Activated T-helper 17 cell treated with anti-CD3 and anti-CD28 coated beads, Interleukin-2, amount 50 U/mL, for 72 hours (primary cell): ENCODE measurements around the gene ASTN2. TPM values are rescaled to one million over a fixed set of nuclear protein-coding genes. Genes with fewer than 3 reads are reported as not detected.

Source experiments
- ATAC-seq: fragments of 150-1000 bp; cut with Tn5 transposase; replicated peaks from 2 replicates; pipeline ENCODE4 v1.10.0; 2021; ENCODE audit warnings: mild to moderate bottlenecking, moderate library complexity
- H3K27ac Mint-ChIP-seq: one replicate; pipeline ENCODE4 v1.8.0; 2022; ENCODE audit warnings: mixed read lengths
- H3K27me3 Mint-ChIP-seq: one replicate; pipeline ENCODE4 v1.8.0; 2022; ENCODE audit warnings: mixed read lengths
- H3K36me3 Mint-ChIP-seq: one replicate; pipeline ENCODE4 v1.8.0; 2022; ENCODE audit warnings: low read depth, mild to moderate bottlenecking, mixed read lengths
- H3K4me1 Mint-ChIP-seq: one replicate; pipeline ENCODE4 v1.8.0; 2022; ENCODE audit warnings: mixed read lengths
- H3K4me3 Mint-ChIP-seq: one replicate; pipeline ENCODE4 v1.8.0; 2022; ENCODE audit warnings: mild to moderate bottlenecking, mixed read lengths
- H3K9me3 Mint-ChIP-seq: one replicate; pipeline ENCODE4 v1.8.0; 2022; ENCODE audit warnings: mixed read lengths
- total RNA-seq, 2 donors: library from RNA; stranded (reverse); gene quantifications; one replicate each; pipeline ENCODE4 v1.2.3, GENCODE V29; 2022

ASTN2 gene
- total RNA-seq, 2 donors from 2014 or later: 3.3 to 5.4 TPM

- Mint-ChIP-seq H3K36me3 (no peaks in the 10 kb centered on the region), H3K4me3 (no peak overlapping the region), H3K4me1 (no peaks in the 10 kb centered on the region), H3K27ac (no peak overlapping the region), H3K27me3 (no peaks in the 10 kb centered on the region), H3K9me3 (peaks cover 5% of the 10 kb centered on the region)
- ATAC-seq: no peak
These were observed 128.6 kb downstream of the ASTN2 start for GRCh38 chr9:117286245-117286644.

GRCh38 chr9:117284414-117284813, 130.4 kb downstream of the ASTN2 start:
- H3K9me3 Mint-ChIP-seq: peaks cover 5% of the 10 kb centered on the region
- no peak for ATAC-seq
- H3K4me3 Mint-ChIP-seq: no peak overlapping the region
- H3K4me1 Mint-ChIP-seq: no peaks in the 10 kb centered on the region
- H3K36me3 Mint-ChIP-seq: no peaks in the 10 kb centered on the region
- no peaks in the 10 kb centered on the region for H3K27me3 Mint-ChIP-seq
- H3K27ac Mint-ChIP-seq: no peak overlapping the region

DNA sequence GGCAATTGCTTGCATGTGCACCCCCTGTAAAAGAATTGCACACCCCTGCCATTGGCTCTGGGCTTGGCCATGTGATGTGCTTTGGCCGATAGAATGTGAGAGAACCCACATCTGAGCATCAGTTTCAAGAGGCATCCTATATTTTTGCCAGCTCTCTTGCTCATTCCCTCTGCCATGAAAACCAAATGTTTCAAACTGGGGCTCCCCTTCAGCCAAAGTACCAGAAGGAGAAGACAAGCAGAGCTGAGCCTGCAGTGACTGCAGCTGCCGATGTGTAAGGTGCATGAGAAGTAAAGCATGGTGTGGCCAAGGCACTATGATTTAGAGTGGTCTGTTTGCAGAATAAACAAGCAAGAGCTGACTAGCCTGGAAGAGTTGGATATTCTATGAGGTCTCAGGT, 132.3 kb downstream of the ASTN2 start:
- H3K4me3 Mint-ChIP-seq: no peak overlapping the region
- H3K27me3 Mint-ChIP-seq: no peaks in the 10 kb centered on the region
- no peaks in the 10 kb centered on the region for H3K4me1 Mint-ChIP-seq
- peaks cover 11% of the 10 kb centered on the region for H3K9me3 Mint-ChIP-seq
- H3K36me3 Mint-ChIP-seq: no peaks in the 10 kb centered on the region
- no peak for ATAC-seq
- H3K27ac Mint-ChIP-seq: no peak overlapping the region

GRCh38 chr9:117278471-117279035, 136.3 kb downstream of the ASTN2 start:
- ATAC-seq: no peak
- Mint-ChIP-seq H3K27me3 (no peaks in the 10 kb centered on the region), H3K36me3 (no peaks in the 10 kb centered on the region), H3K9me3 (peaks cover 11% of the 10 kb centered on the region), H3K4me1 (no peaks in the 10 kb centered on the region), H3K27ac (no peak overlapping the region), H3K4me3 (no peak overlapping the region)

GRCh38 chr9:117278020-117278419, 136.8 kb downstream of the ASTN2 start:
- Mint-ChIP-seq H3K27ac (no peak overlapping the region), H3K9me3 (peaks cover 14% of the 10 kb centered on the region), H3K27me3 (no peaks in the 10 kb centered on the region), H3K36me3 (no peaks in the 10 kb centered on the region), H3K4me1 (no peaks in the 10 kb centered on the region), H3K4me3 (no peak overlapping the region)
- ATAC-seq: no peak

GRCh38 chr9:117276444-117276843, 138.4 kb downstream of the ASTN2 start:
- Mint-ChIP-seq H3K9me3 (peaks cover 14% of the 10 kb centered on the region), H3K27ac (no peak overlapping the region), H3K4me1 (no peaks in the 10 kb centered on the region), H3K27me3 (no peaks in the 10 kb centered on the region), H3K4me3 (no peak overlapping the region), H3K36me3 (no peaks in the 10 kb centered on the region)
- ATAC-seq: no peak

DNA sequence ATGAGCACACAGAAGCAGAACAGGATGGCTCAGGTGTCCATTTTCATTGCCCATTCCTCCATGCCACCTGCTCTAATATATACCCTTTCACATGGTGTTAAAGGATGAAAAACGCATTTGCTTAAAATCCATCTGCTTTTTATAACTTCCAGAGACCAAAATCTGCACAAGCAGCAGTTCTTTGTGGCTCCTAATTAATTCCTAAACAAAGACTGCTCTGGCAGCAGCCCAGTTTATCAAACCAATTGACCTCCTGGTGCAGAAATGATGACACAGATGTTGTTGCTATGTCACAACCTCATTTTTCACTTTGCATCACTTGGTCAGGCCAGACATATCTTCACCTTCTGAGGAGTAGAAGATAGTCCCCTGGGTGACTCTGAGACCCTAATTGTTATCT, 141.2 kb downstream of the ASTN2 start:
- H3K4me1 Mint-ChIP-seq: no peaks in the 10 kb centered on the region

DNA sequence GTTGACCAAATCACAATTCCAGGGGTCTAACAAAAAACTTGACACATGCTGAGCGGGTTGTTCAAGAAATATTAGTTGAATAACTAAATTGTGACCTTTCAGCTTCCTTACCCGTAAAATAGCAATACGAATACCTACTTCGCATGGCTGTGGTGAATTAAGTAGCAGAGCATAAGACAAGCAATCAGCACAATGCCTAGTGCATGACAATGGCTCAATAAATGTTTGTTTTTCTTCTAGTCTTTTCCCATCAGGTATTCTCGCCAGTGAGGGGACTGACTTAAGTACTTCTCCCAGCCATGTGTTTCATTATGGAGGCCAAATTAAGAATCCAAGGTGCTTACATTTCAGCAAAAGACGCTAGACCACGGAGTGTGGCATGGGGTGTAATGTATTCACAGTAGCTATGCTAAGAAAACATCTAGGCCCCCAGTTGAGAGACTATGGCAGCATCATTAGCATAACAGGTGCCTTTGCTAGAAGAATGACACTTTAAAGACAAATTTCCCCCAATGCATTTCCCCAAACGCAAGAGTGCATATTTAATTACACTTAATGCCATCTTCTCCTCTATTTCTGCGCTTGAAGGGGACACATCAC, 145.9 kb downstream of the ASTN2 start:
- Mint-ChIP-seq H3K9me3 (peaks cover 11% of the 10 kb centered on the region), H3K27ac (no peak overlapping the region), H3K4me1 (no peaks in the 10 kb centered on the region), H3K27me3 (no peaks in the 10 kb centered on the region), H3K36me3 (no peaks in the 10 kb centered on the region), H3K4me3 (no peak overlapping the region)
- no peak for ATAC-seq

More for the DNA sequence above, 141.2 kb downstream of the ASTN2 start:
- Mint-ChIP-seq H3K4me3 (no peak overlapping the region), H3K27me3 (no peaks in the 10 kb centered on the region), H3K36me3 (no peaks in the 10 kb centered on the region), H3K27ac (no peak overlapping the region), H3K9me3 (peaks cover 14% of the 10 kb centered on the region)
- no peak for ATAC-seq

DNA sequence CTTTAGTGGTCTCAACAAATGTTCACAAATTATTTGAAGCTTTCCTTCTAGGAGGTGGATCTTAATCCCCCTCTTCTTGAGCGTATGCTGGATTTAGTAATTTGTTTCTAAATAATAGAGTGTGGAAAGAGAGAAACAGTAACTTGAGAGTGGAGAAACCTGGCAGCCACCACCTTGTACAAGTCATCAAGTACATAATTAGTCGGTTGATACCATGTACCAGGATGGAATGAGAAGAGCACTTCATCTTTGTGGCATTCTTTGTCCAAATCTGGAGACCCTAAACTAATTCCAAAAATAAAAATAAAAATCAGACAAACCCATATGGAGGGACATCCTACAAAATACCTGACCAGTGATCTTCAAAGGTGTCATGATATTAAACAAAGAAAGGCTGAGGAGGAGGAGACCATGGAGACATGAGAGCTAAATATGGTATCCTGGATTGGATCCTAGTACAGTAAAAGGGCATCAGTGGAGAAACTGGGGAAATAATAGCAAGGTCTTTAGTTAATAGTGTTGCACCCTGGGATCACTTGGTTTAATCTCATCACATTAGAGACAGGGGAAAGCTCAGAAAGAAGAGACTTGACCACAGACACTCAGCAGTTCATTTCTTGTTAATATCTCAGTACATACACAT, 147.9 kb downstream of the ASTN2 start:
- Mint-ChIP-seq H3K27ac (no peak overlapping the region), H3K27me3 (no peaks in the 10 kb centered on the region), H3K4me1 (no peaks in the 10 kb centered on the region), H3K9me3 (peaks cover 8% of the 10 kb centered on the region), H3K4me3 (no peak overlapping the region), H3K36me3 (no peaks in the 10 kb centered on the region)
- no peak for ATAC-seq

DNA sequence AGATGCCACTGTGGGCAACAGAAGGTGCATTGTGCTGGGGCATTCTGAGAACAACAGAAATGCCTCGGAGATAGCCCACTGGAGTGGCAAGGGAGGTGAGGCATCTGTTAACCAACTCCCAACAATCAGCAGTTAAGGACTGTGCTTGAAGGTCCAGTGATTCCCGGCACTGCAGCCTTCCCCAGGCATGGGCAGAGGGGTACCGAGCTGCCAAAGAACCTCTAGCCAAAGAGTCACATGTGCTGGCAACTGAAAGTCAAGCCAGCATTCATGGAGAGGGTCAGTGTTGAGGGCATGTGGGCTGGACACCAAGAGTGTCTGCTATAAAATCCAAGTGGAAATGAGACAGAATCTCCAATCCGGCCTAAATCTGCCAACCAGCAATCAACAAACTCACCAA, 149.6 kb downstream of the ASTN2 start:
- H3K4me1 Mint-ChIP-seq: no peaks in the 10 kb centered on the region
- no peak overlapping the region for H3K4me3 Mint-ChIP-seq
- H3K27ac Mint-ChIP-seq: no peak overlapping the region
- peaks cover 12% of the 10 kb centered on the region for H3K9me3 Mint-ChIP-seq
- H3K36me3 Mint-ChIP-seq: no peaks in the 10 kb centered on the region
- ATAC-seq: no peak
- no peaks in the 10 kb centered on the region for H3K27me3 Mint-ChIP-seq

GRCh38 chr9:117258184-117258866, 156.5 kb downstream of the ASTN2 start:
- Mint-ChIP-seq H3K36me3 (no peaks in the 10 kb centered on the region), H3K9me3 (peaks cover 10% of the 10 kb centered on the region), H3K27ac (no peak overlapping the region), H3K4me3 (no peak overlapping the region), H3K4me1 (no peaks in the 10 kb centered on the region), H3K27me3 (no peaks in the 10 kb centered on the region)
- no peak for ATAC-seq

DNA sequence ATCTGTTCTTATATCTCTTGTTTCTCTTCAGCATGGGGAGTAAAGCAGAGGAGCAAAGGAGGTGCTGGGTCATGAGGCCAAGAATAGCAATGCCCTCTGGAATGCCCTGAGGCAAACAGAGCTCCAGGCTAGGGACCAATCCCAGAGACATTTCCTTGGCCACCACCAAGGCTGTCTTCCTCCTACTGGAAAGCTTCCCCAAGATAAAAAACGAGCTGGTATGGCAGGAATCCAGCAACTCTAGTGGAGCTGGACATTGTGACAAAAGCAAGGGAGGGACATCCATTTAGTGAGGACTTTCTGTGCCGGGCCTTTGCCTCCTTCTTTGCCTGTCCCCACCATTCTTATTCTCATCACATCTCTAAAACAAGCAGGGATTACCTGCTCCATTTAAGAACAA, 161.6 kb downstream of the ASTN2 start:
- ATAC-seq: no peak
- H3K4me1 Mint-ChIP-seq: no peaks in the 10 kb centered on the region
- H3K27ac Mint-ChIP-seq: no peak overlapping the region
- H3K36me3 Mint-ChIP-seq: no peaks in the 10 kb centered on the region
- H3K4me3 Mint-ChIP-seq: no peak overlapping the region
- H3K9me3 Mint-ChIP-seq: peaks cover 8% of the 10 kb centered on the region
- no peaks in the 10 kb centered on the region for H3K27me3 Mint-ChIP-seq

DNA sequence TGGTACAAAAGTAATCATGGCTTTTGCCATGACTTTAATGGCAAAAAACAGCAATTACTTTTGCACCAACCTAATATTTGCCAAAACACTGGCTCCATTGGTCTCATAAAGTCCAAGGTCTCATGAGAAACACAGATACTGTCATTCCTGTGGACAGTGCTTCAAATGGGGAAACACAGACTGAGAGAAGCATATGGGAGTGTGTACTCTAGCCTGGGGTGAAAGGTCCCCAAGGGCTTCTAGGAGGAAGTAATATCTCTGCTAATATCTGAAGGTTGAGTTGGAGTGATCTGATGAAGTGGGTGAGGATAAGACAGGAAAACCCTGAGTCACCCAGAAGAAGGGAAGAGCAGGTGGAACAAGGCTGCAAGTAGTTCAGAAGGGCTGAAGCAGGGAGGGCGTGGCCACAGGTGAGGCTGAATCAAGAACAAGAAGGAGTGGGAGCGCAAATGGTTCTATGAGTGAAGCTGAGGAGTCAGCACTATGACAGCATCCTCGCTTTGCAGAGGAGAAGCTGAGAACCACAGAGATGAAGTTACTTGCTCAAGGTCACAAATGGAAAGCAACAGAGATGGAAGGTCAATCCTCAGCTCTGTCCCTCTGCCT, 164.1 kb downstream of the ASTN2 start:
- Mint-ChIP-seq H3K4me3 (no peak overlapping the region), H3K4me1 (peaks cover under 1% of the 10 kb centered on the region), H3K36me3 (no peaks in the 10 kb centered on the region), H3K9me3 (peaks cover 10% of the 10 kb centered on the region), H3K27me3 (peaks cover under 1% of the 10 kb centered on the region), H3K27ac (no peak overlapping the region)
- no peak for ATAC-seq

DNA sequence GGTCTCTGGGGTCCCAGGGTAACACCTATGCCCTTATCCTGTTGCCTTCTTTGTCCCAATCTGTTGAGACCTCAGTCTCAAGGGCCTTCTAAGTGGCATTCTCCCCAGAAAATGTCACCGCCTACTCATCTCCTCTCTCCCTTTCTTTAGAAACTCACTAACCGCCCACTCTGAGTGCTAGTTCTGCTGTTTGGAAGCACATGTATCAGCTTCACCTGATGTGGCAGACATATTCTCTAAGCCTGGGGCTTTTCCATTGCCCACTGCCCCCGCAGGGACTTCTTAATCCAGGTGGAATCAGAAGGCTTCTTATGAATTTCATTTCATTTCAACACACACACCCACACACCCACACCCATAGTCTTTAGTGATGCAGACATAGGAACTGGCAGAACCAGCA, 165.1 kb downstream of the ASTN2 start:
- ATAC-seq: no peak
- peaks cover 4% of the 10 kb centered on the region for H3K27me3 Mint-ChIP-seq
- H3K27ac Mint-ChIP-seq: no peak overlapping the region
- peaks cover 13% of the 10 kb centered on the region for H3K9me3 Mint-ChIP-seq
- no peaks in the 10 kb centered on the region for H3K36me3 Mint-ChIP-seq
- H3K4me1 Mint-ChIP-seq: peaks cover 4% of the 10 kb centered on the region
- no peak overlapping the region for H3K4me3 Mint-ChIP-seq
